ENCODE measurements around the gene LRRC36.

GRCh38 chr16:67281536-67282446 is 44.8 kb upstream of the LRRC36 start:
- TF ChIP-seq CTCF (conservative IDR thresholded peaks at IDR 0.05) (no peak), EZH2 (IDR thresholded peaks at IDR 0.05; ENCODE audit: low read depth) (no peak)
